Adipose tissue (tissue), 3 donors: ENCODE results near the gene FRMPD4. TPM values are rescaled to one million over a fixed set of nuclear protein-coding genes. Genes with fewer than 3 reads are reported as not detected.

Experiments used
- H3K27ac ChIP-seq: one replicate; pipeline ENCODE4 v1.5.1; 2013; ENCODE audit warnings: low read depth, low read length
- WGBS, 3 donors: extraction: QIAGEN DNeasy Blood & Tissue Kit; methylation state at CpG; one replicate each; pipeline ENCODE4 v1.1.7; 2013; 5-methylcytosine and 5-hydroxymethylcytosine counted together
- polyA plus RNA-seq, 3 donors: library from polyadenylated mRNA; stranded (reverse); fragments of 200-250 nt; gene quantifications; one replicate each; pipeline ENCODE4 v1.2.3, GENCODE V29; 2013
- donor health status: healthy with polysubstance abuse.
- donor health status: Bipolar disorder and iron deficiency.
- donor health status: healthy.

Gene FRMPD4
- polyA plus RNA-seq, 3 donors = 0.01 to 0.03 TPM; not detected in 1

GRCh38 chrX:12330841-12331240 lies 192.6 kb downstream of the FRMPD4 start:
- H3K27ac ChIP-seq = no peak overlapping the region
- 69 to 88% (median 72%) methylated on average over 3 of the region's 3 CpGs for whole genome bisulfite sequencing, 3 donors

- H3K27ac ChIP-seq = no peak overlapping the region
- WGBS, 3 donors = 40 to 74% (median 55%) methylated on average over 3 of the region's 3 CpGs
Measured at GRCh38 chrX:12332786-12333347, 194.6 kb downstream of the FRMPD4 start.

GRCh38 chrX:12339921-12340320 lies 201.6 kb downstream of the FRMPD4 start:
- WGBS, 3 donors = 67 to 80% (median 68%) methylated on average over 2 of the region's 2 CpGs
- no peak overlapping the region for H3K27ac ChIP-seq

DNA sequence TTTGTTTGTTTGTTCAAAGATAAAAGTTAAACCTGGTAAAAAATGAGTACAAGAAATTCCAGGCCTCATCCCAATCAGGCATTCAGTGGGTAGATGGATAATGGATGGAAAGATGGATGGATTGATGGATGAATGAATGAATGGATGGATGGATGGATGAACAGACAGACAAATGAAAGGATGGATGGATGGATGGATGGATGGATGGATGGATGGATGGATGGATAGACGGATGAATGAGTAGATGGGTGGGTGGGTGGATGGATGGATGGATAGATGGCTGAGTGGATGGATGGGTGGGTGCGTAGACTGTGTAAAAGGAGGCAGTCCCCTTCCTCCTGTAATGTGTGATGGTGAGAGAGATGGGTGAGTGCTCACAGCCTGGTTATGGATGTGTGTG lies 206.7 kb downstream of the FRMPD4 start:
- no peak overlapping the region for H3K27ac ChIP-seq
- WGBS, 3 donors = 76 to 94% (median 84%) methylated on average over 2 of the region's 2 CpGs

GRCh38 chrX:12349201-12349600 lies 210.9 kb downstream of the FRMPD4 start:
- WGBS, 3 donors = 27 to 49% (median 42%) methylated on average over 6 to 8 of the region's 8 CpGs
- no peak overlapping the region for H3K27ac ChIP-seq

DNA sequence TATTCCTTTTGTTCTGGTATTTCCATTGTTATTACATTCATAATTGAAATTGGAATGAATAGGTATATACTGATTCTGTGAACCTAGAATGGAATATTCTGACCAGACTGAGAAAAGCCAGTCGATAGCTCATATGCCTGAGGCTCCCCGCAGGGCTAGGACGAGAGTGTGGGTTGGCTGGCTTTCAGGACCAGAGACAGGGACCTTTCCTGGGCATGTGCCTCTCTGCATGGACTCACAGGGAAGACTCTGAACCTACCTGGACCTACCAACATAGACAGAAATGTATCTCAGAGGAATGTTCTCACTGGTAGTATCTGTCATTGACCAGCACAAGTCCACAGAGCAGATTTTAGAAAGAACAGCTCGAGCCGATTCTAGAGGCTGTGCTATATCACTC lies 214.6 kb downstream of the FRMPD4 start:
- WGBS, 3 donors = 70 to 81% (median 81%) methylated on average over 5 of the region's 5 CpGs
- H3K27ac ChIP-seq = no peak overlapping the region

- H3K27ac ChIP-seq = no peak overlapping the region
- 51 to 60% (median 55%) methylated on average over 2 of the region's 2 CpGs for WGBS, 3 donors
Measured at GRCh38 chrX:12360383-12360782, 222.1 kb downstream of the FRMPD4 start.

- no peak overlapping the region for H3K27ac ChIP-seq
Measured at GRCh38 chrX:12360986-12361598, 222.8 kb downstream of the FRMPD4 start.

DNA sequence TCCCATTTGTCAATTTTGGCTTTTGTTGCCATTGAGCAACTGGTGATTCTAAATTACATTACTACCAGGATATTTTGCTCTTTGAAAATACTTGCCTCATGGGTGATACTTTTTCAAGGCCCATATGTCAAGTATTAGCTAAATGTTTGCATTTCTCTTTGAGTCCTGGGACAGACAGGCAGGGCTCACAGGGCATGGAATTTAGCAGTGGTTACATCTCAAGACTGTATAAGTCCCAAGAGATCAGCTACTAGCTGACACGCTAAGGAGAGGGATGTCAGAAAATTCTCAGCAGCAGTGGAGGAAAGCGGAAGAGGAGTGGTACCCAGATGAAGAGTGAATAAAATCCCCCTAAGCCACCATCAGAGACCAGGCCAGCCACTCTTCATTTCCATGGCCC lies 224.9 kb downstream of the FRMPD4 start:
- no peak overlapping the region for H3K27ac ChIP-seq
- WGBS, 3 donors = 81 to 98% (median 90%) methylated on average over 2 of the region's 2 CpGs

- H3K27ac ChIP-seq = no peak overlapping the region
- 38 to 78% (median 71%) methylated on average over 2 of the region's 2 CpGs for WGBS, 3 donors
Measured at GRCh38 chrX:12366440-12366839, 228.2 kb downstream of the FRMPD4 start.

GRCh38 chrX:12367254-12367653 lies 229.0 kb downstream of the FRMPD4 start:
- WGBS, 3 donors = 75 to 90% (median 80%) methylated on average over 11 of the region's 11 CpGs
- no peak overlapping the region for H3K27ac ChIP-seq

GRCh38 chrX:12370497-12370986 lies 232.3 kb downstream of the FRMPD4 start:
- H3K27ac ChIP-seq = no peak overlapping the region
- WGBS, 3 donors = 31 to 49% (median 41%) methylated on average over 3 of the region's 3 CpGs

DNA sequence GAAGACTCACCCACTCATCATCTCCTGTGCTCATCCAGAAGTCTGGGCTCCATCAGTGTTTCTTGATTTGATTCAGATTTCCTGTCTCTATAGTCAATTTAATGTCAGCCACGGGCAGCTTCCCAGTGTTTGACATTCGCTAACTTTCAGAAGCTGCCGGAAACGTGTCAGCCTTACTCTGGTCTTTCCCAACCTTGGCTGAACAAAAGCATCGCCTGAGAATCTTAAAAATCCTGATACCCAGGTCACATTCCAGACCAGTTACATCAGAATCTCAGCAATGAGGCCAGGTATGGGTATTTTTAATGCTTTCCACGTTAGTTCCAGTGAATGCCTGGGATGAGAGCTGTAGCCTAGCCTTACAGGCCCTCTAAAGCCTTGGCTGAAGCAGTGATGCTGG lies 233.8 kb downstream of the FRMPD4 start:
- H3K27ac ChIP-seq = no peak overlapping the region
- 30 to 75% (median 70%) methylated on average over 6 of the region's 6 CpGs for WGBS, 3 donors

GRCh38 chrX:12374286-12374685 lies 236.0 kb downstream of the FRMPD4 start:
- no peak overlapping the region for H3K27ac ChIP-seq
- 67 to 74% (median 70%) methylated on average over 6 of the region's 6 CpGs for WGBS, 3 donors

DNA sequence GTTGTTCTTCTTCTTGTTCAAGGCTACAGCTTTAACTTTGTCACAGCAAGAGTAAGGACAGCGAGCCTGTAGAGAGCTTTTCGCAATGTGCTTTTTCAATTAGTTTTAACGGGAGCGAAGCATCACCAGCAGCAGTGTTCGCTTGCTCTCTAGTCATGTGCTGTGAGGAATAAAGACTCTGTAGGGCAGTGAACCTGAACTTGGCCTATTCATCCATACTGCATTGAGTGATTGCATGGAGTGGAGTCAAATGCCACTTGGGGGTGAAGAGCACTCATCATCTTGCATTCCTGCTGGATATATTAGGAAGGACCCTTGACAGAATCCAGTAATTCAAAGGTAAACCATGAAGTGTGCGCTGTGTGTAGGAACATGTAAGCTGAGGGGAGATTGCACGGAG lies 240.0 kb downstream of the FRMPD4 start:
- H3K27ac ChIP-seq = no peak overlapping the region
- 85 to 91% (median 85%) methylated on average over 7 of the region's 7 CpGs for WGBS, 3 donors

DNA sequence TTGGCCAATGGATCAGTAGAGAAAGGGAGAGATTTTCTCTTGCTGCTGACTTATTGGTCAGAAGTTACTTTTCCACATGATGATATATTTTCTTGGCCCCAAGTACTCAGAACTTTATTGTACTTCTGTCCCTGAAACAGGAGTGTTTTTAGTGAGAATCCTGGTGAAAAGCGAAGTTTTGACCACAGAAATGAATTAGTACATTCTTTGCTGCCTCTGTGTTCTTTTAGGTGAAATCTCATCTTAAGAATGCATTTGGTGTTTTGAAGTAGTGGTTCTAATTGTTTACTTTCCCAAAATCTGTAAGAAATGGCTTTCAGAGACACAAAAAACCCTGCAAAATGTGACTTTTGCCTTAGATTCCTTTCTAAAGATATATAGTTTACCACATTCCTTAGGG lies 240.4 kb downstream of the FRMPD4 start:
- 79 to 85% (median 81%) methylated on average over 1 of the region's 1 CpG for WGBS, 3 donors
- no peak overlapping the region for H3K27ac ChIP-seq

DNA sequence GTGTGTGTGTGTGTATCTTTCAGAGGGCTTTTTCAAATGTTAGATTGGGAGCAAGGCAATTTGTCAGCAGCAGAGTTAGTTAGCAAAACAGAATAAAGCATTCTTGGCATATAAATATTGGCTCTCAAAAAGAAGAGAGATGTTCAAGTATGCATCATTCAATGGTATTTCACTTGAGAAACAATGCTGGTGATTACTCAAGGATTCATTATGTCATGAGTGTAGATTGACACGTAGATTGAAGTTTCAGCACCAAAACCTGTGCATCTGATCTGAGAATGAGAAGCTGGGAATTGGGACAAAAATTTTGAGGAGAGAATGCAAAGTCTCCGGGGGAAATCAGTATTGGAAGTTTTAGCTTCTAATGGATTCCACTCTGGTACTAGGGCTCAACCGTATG lies 241.4 kb downstream of the FRMPD4 start:
- no peak overlapping the region for H3K27ac ChIP-seq
- WGBS, 3 donors = 66 to 82% (median 76%) methylated on average over 3 of the region's 3 CpGs

- WGBS, 3 donors = 43 to 57% (median 52%) methylated on average over 2 of the region's 2 CpGs
- no peak overlapping the region for H3K27ac ChIP-seq
Measured at GRCh38 chrX:12383196-12383595, 244.9 kb downstream of the FRMPD4 start.

DNA sequence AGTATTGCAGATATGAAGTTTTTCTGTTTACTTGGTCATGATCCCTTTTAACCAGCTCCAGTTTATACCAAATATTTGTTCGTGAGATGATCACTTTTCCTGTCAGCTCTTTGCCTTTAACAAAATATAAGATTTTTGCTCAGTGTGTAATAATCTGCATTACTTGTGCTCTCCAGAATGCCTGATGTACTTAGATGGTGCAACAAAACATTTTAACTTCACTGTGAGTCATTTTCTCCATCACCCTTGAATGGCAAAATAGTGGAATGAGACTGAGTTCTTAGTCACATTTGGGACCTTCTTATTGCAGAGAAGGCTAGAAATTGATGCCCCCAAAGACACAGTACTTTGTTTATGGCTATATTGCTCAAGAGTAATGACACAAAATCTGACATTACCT lies 252.0 kb downstream of the FRMPD4 start:
- WGBS, 3 donors = 71 to 94% (median 80%) methylated on average over 1 of the region's 1 CpG
- H3K27ac ChIP-seq = no peak overlapping the region

DNA sequence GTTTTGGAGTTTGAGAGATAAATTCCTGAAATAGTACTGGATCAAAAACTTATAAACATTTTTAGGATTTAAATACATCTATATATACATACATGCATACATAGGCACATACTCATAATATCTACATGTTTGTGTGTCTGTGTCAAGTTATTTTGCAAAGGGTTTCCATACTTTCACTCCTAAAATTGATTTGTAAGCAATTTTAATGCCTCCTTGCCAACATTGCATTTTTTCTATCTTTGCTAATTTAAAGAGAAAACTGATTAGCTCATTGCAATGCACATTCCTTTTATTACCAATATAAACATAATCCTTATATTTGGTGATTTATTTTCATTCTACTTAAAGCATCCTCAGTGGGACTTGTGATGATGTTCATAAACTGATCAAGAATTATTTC lies 258.3 kb downstream of the FRMPD4 start:
- no peak overlapping the region for H3K27ac ChIP-seq
